Measurements from ENCODE around the gene EPHA4. TPM values are rescaled to one million over a fixed set of nuclear protein-coding genes. Genes with fewer than 3 reads are reported as not detected.

The EPHA4 gene
- total RNA-seq, 1 experiment from 2014 or later = 59.9 TPM

DNA sequence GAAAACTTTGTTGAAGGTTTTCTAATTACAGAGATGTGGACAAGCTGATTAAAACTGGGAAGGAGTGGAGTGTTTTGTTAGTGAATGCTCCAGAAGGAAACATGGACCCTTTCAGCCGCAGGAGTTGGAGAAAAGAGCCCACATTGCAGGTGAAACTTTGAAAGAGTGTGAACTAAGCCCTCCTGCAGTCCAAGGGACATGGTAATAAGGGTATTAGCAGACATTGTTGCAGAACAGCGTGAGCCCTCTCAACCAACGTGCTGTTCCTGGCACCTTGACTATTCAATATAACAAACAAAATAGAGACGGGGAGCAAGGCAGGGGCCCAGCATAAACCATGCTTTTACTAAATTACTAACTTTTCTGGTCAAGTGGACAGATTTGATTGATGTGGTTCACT lies 122.7 kb downstream of the EPHA4 start:
- no peak for DNase-seq (ENCODE audit: extremely low read depth, low read depth)

DNA sequence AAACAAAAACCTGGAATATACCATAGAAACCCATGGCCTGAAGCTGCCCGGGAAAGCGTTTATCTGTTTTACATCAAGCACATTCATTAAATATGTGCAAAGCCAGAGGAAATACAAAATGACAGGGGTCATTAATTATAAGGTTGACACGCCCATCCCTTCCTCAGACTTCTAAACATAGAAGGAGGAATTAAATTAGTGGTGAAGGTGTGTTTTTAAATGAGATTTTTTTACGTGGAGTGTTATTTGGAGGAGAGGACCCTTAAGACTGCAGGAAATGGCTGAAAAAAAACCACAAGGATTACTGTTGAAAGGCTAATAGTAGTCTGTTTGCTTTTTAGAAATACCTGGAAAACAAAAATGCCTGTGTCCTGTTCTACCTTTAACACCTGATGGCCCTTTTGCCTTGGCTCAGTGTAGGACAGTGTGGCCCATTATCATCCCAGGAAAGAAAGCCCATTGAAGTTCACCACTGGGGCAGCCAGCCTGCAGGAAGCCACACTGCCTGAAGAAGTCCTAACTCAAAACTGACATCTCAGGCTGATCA lies 123.2 kb downstream of the EPHA4 start:
- no peak for DNase-seq (ENCODE audit: extremely low read depth, low read depth)

DNA sequence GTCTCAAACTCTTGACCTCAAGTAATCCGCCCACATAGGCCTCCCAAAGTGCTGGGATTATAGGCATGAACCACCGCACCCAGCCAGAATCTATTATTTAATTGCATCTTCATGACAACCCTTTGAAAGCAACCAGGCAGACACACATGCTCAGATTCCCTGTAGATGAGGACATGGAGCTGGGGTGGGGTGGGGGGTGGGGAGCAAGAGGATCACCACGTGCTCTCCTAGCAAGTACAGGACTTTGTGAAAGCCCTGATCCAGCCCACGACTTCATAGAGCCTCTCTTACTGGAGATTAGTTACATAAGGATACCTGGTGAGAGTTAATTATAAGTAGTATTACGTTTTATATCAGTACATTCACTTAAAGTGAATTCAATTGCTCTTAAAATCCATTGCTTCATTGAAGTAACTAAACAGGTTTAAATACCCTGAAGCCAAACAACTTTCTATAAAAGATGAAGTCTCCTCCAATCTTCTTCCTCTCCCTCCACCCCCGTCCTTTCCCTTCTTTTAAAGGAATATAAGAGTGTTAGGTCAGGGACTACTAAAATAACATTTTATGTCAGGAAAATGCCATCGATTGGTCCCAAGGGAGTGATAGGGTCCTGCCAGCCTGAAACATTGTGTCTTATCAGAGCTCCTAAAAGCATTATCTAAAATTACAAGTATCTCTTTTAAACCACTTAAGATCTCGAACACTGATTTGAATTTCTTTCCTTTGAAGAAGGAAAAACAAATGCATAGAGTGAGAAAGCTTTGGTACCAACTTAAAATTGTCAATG lies 123.9 kb downstream of the EPHA4 start:
- no peak for DNase-seq (ENCODE audit: extremely low read depth, low read depth)

DNA sequence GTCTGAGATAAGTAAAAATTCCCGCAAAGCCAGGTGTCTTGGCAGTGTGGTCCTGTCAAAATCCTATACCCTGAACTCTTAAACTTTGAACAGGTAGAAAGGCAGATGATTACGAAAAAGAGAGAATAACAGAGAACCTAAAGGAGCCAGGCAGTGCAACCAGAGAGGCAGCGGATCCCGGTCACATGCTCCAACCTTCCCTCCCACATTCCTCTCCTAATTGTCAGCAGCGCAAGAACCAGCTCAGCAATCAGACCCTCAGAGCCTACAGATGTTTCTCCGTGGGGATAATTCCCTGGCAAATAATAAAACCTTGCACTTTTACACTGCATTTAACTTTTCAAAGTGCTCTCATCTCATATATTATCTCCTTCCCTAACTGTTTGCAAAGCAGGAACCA lies 124.8 kb downstream of the EPHA4 start:
- DNase-seq (ENCODE audit: extremely low read depth, low read depth) = no peak

DNA sequence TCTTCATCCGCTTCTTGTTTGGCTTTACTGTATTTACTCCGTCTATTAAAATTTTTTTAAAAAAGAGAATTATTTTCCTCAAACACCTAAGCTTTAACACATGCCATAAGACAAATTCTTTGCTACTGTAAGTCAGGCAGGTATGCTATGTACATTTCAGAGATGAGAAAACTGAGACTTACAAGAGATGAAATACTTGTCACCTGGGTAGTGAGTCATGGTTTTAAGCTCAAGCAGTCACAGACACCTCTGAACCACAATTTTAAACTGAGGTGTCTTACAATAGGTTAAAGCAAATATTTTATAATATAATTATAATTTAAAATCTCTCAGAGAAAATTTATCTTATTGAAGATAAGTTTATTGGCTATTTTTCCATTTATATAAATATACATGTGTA lies 126.0 kb downstream of the EPHA4 start:
- DNase-seq (ENCODE audit: extremely low read depth, low read depth) = no peak

DNA sequence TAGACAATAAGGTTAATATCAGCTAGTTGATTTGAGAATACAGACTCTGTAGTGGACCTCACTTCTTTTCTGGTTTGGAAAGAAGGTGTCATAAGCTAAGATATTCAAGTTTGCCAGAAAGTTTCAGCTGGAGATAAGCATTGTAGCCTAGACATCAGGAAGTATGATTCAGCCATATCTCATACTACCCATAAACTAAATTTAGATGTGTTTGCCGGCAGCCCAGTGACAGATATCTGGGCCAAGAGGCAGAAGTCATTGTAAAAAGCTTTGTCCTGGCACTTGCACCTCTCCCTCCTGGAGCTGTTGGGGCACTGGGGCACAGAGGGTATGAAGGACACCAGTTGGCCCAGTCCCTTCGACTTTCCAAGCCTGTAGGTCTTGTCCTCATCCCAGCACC lies 128.0 kb downstream of the EPHA4 start:
- DNase-seq (ENCODE audit: extremely low read depth, low read depth) = no peak

DNA sequence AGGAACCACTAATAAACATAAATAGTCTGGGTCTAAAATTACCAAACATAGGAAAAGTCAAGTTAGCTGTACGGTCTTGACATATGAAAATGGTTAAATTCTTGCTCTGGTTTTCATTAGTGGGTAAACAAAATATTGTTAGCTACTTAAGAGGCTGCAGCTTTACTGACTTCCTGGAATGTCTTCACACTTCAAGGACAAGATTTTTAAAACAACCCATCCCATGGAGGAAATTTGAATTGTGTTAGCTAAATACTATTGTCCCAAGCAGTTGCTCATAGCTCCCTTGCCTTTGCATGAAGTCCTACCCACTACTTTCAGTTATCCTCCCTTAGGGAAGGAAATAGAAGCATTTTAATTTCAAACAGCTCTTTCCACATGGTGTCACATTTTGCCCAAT lies 128.5 kb downstream of the EPHA4 start:
- DNase-seq (ENCODE audit: extremely low read depth, low read depth) = no peak

DNA sequence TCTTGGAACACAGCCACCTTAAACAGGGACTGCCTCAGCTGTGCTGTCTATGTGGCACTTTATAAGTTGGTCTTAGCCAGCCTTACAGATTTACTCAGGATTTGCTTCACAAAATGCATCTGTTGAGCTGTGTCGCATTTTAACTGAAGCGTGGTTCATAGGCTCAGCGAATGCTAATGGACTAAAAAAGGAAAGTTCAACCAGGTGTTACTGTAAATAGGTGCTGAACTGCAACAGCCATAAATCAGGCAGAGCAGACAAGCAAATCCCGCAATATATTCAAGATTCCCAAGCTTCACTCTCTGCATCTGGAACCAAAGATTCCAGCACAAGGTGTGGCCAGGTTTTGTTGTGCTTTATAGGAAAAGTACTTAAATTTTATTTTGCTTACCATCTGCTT lies 130.0 kb downstream of the EPHA4 start:
- no peak for DNase-seq (ENCODE audit: extremely low read depth, low read depth)

DNA sequence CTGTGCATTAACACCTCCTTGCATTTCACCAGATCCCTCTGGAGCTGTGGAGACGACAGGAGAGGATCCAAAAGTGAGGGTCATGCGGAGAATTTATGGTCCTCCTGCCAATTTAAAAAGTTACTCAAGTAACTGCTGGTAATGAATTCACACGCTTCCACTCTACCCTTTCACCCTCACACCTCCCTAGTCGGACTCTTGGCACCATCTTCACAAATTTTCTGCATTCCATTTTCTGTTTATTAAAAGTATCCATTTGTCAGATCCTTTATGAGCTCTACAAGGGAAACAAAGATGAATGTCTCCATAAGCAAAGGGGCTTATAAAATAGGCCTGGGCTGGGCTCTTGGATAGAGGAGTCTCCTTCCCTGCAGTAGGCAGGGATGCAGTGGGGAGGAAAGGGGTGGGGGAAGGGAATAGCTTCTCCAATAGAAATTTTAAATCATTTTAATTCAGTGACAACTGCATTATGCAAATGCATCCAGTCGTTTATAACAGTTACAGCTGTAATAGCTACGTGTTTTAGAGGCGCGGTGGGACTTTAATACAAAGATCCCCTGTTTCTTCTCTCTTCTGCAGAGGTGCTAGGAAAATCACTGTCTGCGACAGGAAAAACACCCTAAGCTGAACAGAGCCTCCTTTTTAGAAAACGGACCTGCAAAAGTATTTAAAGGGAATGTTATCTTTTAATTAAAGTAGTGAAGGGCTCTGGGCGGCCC lies 132.2 kb downstream of the EPHA4 start:
- peak; percentile 72 for DNase-seq (ENCODE audit: extremely low read depth, low read depth)

DNA sequence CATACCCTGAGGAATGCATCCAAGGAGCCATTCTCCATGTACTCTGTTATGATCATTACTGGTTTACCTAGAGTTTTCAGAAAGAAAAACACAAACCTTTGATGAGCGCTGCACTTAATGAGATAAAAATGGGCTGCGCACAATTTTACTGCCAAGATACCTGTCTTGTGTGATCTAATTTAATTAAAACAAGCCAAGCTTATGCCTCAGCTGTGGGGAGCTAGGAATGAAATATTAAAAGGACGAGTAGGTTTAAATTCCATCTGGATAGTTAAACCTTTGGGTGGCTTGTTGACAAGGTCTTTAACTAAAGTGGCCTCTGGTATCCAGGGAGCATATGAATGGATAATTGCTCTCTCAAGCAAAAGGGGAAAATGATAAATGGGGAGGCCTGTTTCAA lies 135.0 kb downstream of the EPHA4 start:
- no peak for DNase-seq (ENCODE audit: extremely low read depth, low read depth)

DNA sequence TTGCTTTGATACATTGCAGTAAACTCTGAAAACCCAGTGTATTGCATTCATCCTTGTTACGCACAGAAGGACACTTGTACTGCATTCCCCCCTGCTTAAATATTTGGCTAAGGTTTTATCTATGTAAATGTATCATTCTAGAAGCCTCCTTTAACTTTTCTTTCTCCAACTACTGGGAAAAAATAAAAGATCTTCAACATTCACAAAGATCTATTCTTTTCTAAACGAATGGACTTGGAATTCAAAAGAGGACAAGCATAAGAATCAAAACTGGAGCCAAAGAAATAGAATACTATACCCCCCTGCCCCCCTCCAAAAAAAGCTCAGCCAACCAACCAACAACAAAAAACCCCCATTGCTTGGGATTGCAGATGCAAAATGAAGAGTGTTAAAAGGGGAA lies 136.9 kb downstream of the EPHA4 start:
- no peak for DNase-seq (ENCODE audit: extremely low read depth, low read depth)

DNA sequence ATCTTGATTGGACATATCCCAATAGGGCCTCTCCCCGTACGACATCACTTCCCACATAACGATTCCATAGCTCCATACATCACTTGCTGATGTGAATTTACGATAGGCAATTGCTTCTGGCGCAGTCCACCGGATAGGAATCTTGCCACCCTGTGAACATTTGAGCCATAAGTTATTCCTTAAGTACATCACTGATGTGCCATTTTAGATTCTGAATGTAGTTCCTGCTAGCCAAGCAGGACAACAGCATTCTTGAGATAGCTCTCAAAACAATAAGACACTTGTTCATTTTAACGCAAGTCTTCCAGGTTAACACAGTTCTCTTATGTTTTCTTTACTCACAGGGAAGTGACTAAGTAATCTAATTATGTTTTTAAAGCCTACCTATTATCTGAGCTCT lies 138.0 kb downstream of the EPHA4 start:
- DNase-seq (ENCODE audit: extremely low read depth, low read depth) = peak; percentile 77

DNA sequence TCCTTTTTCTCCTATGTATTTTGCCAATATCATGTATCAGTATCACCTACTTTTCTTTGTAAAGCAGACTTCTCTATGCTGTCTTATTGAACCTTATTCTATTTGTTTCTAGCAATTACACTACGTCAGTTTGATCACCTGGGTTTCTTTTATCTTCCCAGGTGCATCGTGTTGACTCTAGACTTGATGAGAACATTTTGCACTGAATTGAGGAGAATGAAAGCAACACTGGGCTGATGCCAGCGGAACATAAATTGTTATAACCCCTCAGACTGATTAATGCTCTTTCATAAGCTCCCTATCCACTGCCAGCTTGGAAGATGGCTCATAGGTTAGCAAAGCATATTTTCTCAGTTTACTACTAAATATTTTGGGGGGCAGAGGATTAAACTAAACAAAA lies 140.6 kb downstream of the EPHA4 start:
- no peak for DNase-seq (ENCODE audit: extremely low read depth, low read depth)

DNA sequence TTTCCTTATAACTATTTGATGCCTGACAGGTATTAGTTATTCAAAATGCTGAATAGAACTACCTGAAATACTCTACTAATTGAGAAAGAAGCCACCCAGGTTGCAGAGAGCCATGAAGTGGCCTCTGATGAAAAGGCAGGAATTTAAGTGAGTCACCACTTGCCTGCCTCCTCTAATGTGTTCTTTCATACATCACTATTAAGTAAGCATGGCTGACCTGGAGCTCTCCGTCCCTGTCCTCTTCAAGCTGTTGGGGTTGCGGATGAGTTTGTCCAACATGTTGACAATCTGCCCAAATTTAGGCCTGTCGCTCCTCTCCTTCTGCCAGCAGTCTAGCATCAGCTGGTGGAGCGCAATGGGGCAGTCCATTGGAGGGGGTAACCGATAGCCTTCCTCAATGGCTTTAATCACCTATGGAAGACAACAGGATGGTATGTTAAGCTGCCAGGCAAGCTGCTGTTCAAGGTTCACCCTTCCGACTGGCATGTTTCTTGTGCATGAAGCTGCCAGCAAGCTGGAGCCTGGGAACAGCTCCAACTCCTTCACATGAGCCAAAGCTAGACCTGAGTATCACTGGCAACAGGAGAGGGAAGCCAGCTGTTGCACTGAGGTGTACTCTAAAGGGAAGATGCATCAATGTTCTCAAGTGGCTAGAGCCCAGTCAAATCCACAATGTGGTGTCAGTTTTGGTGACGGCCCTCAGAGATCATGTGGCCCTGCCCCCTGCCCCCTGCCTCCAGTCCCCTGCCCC lies 142.2 kb downstream of the EPHA4 start:
- no peak for DNase-seq (ENCODE audit: extremely low read depth, low read depth)

DNA sequence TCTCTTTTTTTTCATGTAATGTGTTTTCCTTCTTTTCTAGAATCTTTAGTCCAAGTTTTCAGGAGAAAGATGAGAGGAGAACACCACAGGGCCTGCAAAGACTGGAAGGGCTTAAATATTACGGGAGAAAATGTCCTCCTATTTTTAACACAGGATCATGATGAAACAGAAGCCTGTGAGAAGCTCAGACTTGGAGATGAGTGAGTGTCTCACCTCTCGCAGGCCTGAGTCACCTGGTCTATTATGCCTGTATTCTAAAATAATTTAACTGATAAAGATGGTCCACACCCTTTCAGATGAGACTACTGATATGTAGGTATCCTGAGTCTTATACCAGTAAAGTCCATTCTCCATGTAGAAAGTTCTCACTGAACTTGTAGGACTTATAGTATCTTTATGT lies 143.2 kb downstream of the EPHA4 start:
- no peak for DNase-seq (ENCODE audit: extremely low read depth, low read depth)

DNA sequence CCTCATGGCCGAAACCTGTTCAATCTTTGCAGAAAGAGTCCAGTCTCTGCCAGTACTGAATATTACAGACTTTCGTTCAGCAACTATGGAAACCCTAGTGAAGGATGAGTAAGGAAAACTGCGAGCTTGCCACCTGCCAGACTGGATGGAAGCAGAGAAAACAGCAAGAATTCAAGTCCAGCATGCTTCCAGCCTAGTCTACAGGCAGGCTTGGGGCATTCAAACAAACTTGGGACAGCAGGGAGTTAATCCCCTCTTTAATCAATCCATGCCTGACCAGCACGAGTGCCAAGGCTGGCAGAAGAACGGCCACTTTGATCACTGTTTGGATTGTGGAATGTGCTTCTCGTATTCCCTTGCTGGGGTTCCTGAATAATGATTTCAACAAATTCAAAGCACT lies 145.2 kb downstream of the EPHA4 start:
- DNase-seq (ENCODE audit: extremely low read depth, low read depth) = no peak

DNA sequence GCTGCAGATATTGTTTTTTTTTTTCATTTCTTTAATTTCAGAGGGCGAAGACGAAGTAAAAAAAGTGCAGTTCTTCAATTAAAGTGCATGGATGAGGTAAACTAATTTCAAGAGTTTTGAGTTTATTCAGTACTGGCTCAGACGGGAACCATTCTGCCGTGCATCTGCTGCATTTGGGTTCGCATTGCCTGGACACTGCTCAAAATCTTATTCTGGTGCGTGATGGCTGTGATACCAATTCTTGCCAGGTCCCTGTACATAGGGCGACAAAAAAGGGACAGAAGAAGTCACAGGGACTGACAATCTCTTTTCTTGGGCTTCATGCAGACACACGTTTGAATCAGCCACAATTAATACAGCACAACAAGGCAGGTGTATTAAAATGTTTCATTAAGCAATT lies 146.2 kb downstream of the EPHA4 start:
- no peak for DNase-seq (ENCODE audit: extremely low read depth, low read depth)

DNA sequence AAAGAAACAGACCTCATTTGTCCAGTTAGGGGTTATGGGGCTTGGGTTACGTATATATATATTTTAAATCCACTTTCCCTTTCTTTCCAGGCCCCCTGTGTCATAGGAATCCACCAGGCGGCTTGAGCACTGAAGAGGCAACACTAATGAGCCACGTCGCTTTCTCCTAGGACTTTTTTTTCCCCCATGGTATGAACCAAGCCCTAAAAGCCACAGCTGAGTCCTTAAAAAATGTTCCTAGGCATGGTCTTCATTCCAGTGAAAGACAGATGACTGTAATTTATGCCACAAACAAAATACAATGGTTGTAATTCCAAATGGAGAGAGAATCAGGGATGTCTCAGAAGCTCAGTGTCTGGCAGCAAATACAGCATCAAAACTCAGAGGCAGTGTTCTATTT lies 146.8 kb downstream of the EPHA4 start:
- DNase-seq (ENCODE audit: extremely low read depth, low read depth) = no peak

DNA sequence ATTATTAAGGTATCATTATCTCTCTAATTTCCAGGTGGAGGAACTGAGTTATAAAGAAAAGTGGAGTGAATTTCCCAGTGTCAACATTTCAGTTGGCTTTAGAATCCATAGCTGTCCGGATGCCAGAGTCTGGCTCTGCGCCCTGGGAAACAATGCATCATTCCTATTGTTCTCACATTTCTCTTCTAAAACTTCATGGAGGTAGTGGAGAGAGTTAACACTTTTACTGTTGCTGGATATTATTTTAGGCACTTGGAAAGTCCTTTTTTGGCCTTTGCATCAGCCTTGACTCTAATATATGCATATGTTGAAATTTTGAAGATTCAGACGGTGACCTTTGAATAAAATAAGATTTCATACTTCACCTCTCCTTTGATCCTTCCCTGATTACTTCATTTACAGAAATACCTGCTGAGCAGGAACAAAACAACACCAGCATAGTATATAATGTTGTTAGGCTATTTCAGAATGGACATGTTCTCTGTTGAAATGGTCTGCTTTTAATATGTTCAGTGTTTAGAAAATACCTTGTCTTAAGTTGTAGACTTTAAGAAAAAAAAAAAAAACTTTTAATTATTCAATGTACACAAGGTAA lies 148.8 kb downstream of the EPHA4 start:
- DNase-seq (ENCODE audit: extremely low read depth, low read depth) = no peak

DNA sequence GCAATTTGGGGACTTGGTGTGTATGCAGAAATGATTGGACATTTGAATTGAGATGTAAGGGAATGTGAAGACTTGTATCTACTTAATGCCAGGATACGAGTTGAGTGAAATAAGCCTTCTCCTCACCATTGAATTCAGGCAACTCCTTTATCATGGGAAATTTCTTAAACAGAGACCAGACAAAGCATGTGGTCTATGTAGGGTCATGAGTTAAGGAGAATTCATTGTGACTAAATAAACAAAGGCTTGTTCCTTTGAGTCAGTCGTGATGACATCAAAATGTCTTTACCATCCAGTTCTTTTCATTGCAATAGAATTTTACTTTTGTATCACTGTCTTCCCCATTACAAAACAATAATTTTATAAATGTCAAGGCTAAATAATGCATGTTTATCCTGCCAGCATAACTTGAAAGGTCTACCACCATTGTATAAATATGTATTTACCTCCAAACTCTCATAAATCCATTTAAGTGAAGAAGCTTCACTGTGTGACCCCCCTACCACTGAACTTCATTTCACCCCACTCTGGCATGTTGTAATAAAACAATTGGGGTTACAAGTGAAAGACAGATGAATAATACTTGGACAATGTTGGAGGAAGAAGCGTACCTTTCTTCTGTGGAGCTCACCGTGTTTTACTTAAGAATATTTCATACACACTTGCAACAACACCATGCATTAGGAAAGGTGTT lies 149.4 kb downstream of the EPHA4 start:
- no peak for DNase-seq (ENCODE audit: extremely low read depth, low read depth)

Data from NCI-H460 (cell line).